ENCODE measurements around the gene PRCC.

PRCC gene

DNA sequence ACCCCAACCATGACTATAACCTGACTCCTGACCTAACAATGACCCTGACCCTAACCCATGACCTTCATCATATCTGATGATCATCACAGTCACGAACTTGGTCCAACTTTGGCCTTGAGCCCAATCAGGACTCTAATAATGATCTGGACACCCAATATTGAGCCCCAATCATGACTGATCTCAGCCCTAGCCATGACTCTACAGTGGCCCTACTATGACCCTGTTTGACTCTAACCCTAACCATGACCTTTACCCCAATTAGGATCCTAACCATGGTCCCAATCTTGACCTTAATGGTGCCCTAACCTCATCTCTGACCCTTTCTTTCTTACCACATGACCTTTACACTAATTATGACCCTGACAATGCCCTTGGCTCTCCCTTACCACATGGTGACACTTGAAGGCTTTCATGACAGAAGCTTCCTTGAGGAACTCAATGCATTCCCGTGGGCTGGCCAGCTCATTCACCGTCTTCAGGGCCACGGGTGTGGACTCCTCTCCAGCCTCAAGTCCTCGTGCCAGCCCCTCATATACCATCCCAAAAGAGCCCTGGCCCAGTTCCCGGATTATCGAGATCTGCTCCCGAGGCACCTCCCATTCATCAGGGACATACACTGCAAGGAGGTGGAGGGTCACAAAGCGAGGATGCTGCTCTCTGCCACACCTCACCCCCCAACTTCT lies 75.4 kb downstream of the PRCC start:
- H3K9me3 Mint-ChIP-seq = no peaks in the 10 kb centered on the region
- peaks cover 92% of the 10 kb centered on the region for H3K27me3 Mint-ChIP-seq
- peaks cover 23% of the 10 kb centered on the region for H3K4me1 Mint-ChIP-seq
- no peak overlapping the region for H3K4me3 Mint-ChIP-seq
- no peak overlapping the region for H3K27ac Mint-ChIP-seq
- no peak for ATAC-seq
- no peaks in the 10 kb centered on the region for H3K36me3 Mint-ChIP-seq

DNA sequence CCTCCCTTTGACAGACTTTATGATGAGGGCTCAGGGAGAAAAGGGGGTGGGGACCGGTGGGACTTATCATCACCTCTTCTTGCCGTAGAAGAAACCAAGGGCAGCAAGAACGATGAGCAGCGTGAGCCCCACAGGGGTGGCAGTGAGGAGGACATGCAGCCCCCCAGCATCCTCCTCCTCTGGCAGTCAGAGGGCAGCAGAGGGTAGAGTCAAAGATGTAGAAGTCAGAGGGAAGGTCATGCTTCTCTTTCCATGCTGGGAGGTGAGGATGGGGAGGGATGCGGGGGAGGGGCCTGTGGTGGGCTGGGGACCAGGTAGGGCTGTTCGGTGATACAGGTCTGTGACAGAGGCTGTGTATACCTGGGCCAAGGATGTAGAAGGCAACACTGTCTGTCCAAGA lies 76.8 kb downstream of the PRCC start:
- Mint-ChIP-seq H3K36me3 (no peaks in the 10 kb centered on the region), H3K4me3 (no peak overlapping the region), H3K27ac (no peak overlapping the region), H3K27me3 (peaks cover 97% of the 10 kb centered on the region), H3K9me3 (no peaks in the 10 kb centered on the region), H3K4me1 (peaks cover 29% of the 10 kb centered on the region)
- ATAC-seq = no peak

DNA sequence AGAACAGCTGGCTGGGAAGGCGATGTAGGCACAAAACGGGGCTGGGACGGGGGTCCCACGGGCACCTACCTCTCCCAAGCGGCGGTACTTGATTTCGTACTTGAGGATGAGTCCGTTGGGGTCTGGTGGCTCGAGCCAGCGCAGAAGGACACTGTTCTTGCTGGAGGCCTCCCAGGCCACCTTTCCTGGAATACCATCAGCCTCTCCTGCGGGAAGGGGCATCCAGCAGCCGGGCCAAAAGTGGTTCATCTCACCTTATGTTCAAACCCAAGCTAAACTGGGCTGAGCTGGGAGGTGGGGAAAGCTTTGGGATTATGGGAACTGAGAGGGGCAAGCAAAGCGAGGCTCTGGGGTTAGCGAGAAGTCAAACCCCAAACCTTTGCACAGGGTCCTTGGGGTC lies 77.3 kb downstream of the PRCC start:
- Mint-ChIP-seq H3K9me3 (no peaks in the 10 kb centered on the region), H3K27me3 (peaks cover 98% of the 10 kb centered on the region), H3K36me3 (no peaks in the 10 kb centered on the region), H3K4me3 (peak overlapping the region; percentile 32), H3K4me1 (peaks cover 29% of the 10 kb centered on the region), H3K27ac (no peak overlapping the region)
- ATAC-seq = no peak

DNA sequence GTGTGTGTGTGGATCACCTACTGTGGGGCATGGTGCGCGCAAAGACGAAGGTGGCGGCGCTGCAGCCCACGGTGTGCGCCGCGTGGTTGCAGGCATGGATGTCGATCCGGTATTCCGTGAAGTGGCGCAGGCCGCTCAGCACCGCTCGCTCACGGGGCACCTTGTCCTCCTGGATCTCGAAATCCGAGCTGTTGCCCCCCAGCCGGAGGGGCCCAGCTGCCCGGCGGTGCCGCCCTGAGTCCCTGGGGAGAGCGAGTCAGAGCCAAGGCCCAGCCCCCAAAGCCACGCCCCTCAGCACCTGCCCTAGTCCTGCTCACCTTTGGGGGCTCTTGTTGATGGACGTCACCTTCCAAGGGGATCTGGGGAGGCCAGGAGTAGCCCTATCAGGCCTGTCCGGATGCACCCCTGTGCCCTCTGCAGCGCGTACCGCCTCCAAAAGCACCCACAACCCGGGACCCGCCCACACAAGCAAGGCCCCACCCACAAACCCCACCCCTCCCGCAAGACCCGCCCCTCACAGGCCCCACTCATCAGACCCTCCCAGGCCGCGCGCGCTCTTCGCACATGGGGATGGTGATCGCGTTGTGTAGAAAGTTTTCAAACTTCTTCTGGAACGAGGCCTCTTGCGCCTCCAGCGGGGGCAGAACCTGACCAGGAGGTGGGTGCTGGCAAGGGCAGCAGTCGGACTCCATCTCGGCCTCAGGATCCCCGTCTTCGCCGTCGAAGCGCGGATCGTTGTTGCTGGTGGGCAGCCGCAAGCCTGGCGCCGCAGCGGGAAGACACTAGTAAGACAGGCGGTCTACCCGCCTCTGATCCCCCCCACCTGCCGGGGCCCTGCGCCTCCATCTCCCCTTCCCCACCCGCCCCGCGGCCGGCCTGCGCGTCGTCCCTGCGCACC lies 78.0 kb downstream of the PRCC start:
- Mint-ChIP-seq H3K27me3 (peaks cover 94% of the 10 kb centered on the region), H3K27ac (no peak overlapping the region), H3K9me3 (no peaks in the 10 kb centered on the region), H3K4me3 (peak overlapping the region; percentile 32), H3K36me3 (no peaks in the 10 kb centered on the region), H3K4me1 (peaks cover 29% of the 10 kb centered on the region)
- no peak for ATAC-seq

DNA sequence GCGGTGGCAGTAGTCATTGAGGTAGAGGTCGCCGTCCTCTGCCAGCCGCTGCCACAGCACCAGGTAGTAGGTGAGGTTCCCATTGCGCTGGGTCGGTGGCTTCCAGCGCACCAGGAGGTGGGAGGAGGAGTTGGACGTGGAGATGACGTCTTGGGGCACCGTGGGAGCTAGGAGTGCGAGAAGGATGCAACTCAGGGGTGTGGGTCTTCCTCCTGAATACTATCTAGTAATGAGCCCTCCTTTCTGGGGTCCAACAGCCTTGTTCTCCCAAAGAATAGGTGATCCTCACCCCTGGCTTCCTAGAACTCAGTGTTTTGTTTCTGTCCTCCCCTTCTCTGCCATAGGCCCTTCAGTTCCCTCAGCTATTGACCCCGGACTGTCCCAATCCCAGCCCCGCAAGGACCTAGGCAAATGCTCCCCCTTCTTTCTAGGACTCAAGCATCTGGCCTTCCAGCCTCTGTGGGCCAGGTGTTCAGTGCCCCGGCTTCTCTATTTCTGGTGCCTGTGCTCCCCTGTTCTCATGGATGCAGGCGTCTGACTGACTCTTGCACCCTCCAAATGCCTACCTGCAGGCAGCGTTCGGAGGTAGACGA lies 78.7 kb downstream of the PRCC start:
- H3K27me3 Mint-ChIP-seq = peaks cover 87% of the 10 kb centered on the region
- no peak for ATAC-seq
- no peak overlapping the region for H3K4me3 Mint-ChIP-seq
- H3K9me3 Mint-ChIP-seq = no peaks in the 10 kb centered on the region
- H3K4me1 Mint-ChIP-seq = peaks cover 29% of the 10 kb centered on the region
- no peaks in the 10 kb centered on the region for H3K36me3 Mint-ChIP-seq
- H3K27ac Mint-ChIP-seq = no peak overlapping the region

DNA sequence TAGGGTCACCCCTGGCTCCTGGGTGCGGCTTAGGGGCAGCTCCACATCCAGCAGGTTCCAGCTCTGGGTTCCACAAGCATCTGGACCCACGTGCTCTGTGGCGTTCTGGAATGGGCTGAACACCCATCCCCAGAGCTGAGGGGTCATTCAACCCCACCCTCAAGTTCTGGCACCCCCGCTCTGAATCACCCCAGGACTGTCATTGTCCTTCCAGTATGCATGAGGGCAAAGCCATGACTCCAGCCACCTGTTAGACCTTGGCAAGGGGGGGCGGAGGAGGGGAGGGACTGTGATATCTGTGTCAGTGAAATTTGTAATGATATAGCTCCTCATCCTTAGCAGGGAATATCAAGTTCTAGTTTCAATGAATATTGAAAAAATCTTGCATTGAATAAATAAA lies 79.3 kb downstream of the PRCC start:
- Mint-ChIP-seq H3K36me3 (no peaks in the 10 kb centered on the region), H3K4me3 (no peak overlapping the region), H3K27ac (no peak overlapping the region), H3K9me3 (no peaks in the 10 kb centered on the region), H3K27me3 (peaks cover 82% of the 10 kb centered on the region), H3K4me1 (peaks cover 29% of the 10 kb centered on the region)
- ATAC-seq = no peak

GRCh38 chr1:156847591-156848460 lies 80.5 kb downstream of the PRCC start:
- Mint-ChIP-seq H3K4me3 (no peak overlapping the region), H3K27ac (no peak overlapping the region), H3K27me3 (peaks cover 79% of the 10 kb centered on the region), H3K9me3 (no peaks in the 10 kb centered on the region), H3K4me1 (peaks cover 29% of the 10 kb centered on the region), H3K36me3 (no peaks in the 10 kb centered on the region)
- ATAC-seq = no peak

GRCh38 chr1:156848461-156849150 lies 81.3 kb downstream of the PRCC start:
- no peak for ATAC-seq
- Mint-ChIP-seq H3K27ac (no peak overlapping the region), H3K36me3 (no peaks in the 10 kb centered on the region), H3K4me1 (peaks cover 29% of the 10 kb centered on the region), H3K4me3 (no peak overlapping the region), H3K9me3 (no peaks in the 10 kb centered on the region), H3K27me3 (peaks cover 79% of the 10 kb centered on the region)

DNA sequence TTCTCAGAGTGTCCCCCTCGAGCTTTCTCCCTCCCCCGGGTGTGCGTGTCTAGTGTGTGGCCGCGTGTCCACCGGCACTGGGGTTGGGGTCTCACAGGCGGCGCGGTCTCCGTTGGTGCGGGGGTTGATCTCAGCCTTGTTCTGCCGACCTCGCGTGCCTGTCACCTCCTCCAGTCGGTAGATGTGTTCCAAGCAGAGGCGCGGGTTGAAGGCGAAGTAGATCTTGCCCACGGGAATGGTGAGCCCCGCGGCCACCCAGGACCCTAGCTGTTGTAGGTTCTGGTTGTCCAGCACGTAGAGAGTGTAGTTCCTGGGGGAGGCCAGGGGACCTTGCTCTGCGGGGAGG lies 81.8 kb downstream of the PRCC start:
- no peak for ATAC-seq
- Mint-ChIP-seq H3K9me3 (no peaks in the 10 kb centered on the region), H3K36me3 (no peaks in the 10 kb centered on the region), H3K27me3 (peaks cover 79% of the 10 kb centered on the region), H3K4me3 (no peak overlapping the region), H3K27ac (no peak overlapping the region), H3K4me1 (peaks cover 26% of the 10 kb centered on the region)

Measured in stimulated activated memory B cell treated with anti-CD40 and anti-IgM and Interleukin-4, amounts not matched to agents 10 μg/mL and 1 μg/mL and 100 μg/mL, for 72 hours (primary cell).